ENCODE results near the gene RIPK1. TPM values are rescaled to one million over a fixed set of nuclear protein-coding genes. Genes with fewer than 3 reads are reported as not detected.

Gene RIPK1
- total and polyA plus RNA-seq, 9 of the 15 experiments (the other 6 are each of a cell fraction or from before 2014, with no cell fraction given) = 3.8 to 24.9 (median 17.7) TPM

- TF ChIP-seq ZBTB43 (CRISPR knock-in tag; IDR thresholded peaks at IDR 0.05) (no peak), CBX5 (IDR thresholded peaks at IDR 0.05; ENCODE audit: borderline replicate concordance, low read depth) (0 out of 2 replicates have a peak, but pooled peaks have one; percentile 22), ESRRB (CRISPR knock-in tag; IDR thresholded peaks at IDR 0.05; ENCODE audit: borderline replicate concordance) (no peak), CBX2 (IDR thresholded peaks at IDR 0.05; ENCODE audit: insufficient read depth, low read length, poor library complexity, severe bottlenecking) (no peak), POLR3G (IDR thresholded peaks at IDR 0.05; ENCODE audit: extremely low read depth, insufficient read length, insufficient replicate concordance) (no peak), ZNF79 (CRISPR knock-in tag; IDR thresholded peaks at IDR 0.05; ENCODE audit: low read depth) (no peak), ZBTB7A (IDR thresholded peaks at IDR 0.05; ENCODE audit: borderline replicate concordance, control insufficient read depth, low read depth, low read length) (no peak; the same call in 1 of the 2 replicates), TSHZ1 (CRISPR knock-in tag; IDR thresholded peaks at IDR 0.05) (no peak), SP2 (IDR thresholded peaks at IDR 0.05; ENCODE audit: extremely low read depth, low read depth, low read length, poor library complexity, severe bottlenecking) (no peak), ADNP (tag; IDR thresholded peaks at IDR 0.05) (no peak), MBD1 (CRISPR knock-in tag; IDR thresholded peaks at IDR 0.05) (no peak), ZNF655 (CRISPR knock-in tag; IDR thresholded peaks at IDR 0.05) (no peak), ARID3B (CRISPR knock-in tag; IDR thresholded peaks at IDR 0.05; ENCODE audit: borderline replicate concordance) (0 out of 2 replicates have a peak, but pooled peaks have one; percentile 14), ZNF41 (CRISPR knock-in tag; conservative IDR thresholded peaks at IDR 0.05) (no peak), BHLHE40 (IDR thresholded peaks at IDR 0.05; ENCODE audit: low read length) (no peak), CSDE1 (IDR thresholded peaks at IDR 0.05) (no peak; a peak in 1 of 4 replicates)
Observed at GRCh38 chr6:3063733-3064700, 4.3 kb upstream of the RIPK1 start (continued).
